ENCODE measurements around the gene FEM1A. TPM values are rescaled to one million over a fixed set of nuclear protein-coding genes. Genes with fewer than 3 reads are reported as not detected.
A peak's percentile ranks its signal among the peaks of the same experiment; 100 is the strongest.

Gene FEM1A
- total and polyA plus RNA-seq, 5 donors: 20.1 to 28.3 (median 27.6) TPM

GRCh38 chr19:4755459-4755858 is 36.1 kb upstream of the FEM1A start:
- Histone ChIP-seq H3K27me3 (ENCODE audit: control insufficient read depth, insufficient read depth) (no peaks in the 10 kb centered on the region), H3K27ac (ENCODE audit: low read length) (no peak overlapping the region), H3K4me1 (ENCODE audit: control insufficient read depth, insufficient read depth, low read length) (peaks cover 2% of the 10 kb centered on the region), H3K9me3 (ENCODE audit: control insufficient read depth, low read length) (no peaks in the 10 kb centered on the region), H3K4me3 (ENCODE audit: low read length) (no peak overlapping the region)
- ATAC-seq (no peak), DNase-seq (no peak)
- intact Hi-C loops (cut with DNase I): no loop called here
- WGBS: 84% methylated on average over 7 of the region's 7 CpGs

- Histone ChIP-seq H3K9me3 (ENCODE audit: control insufficient read depth, low read length) (no peaks in the 10 kb centered on the region), H3K4me3 (ENCODE audit: low read length) (no peak overlapping the region), H3K27ac (ENCODE audit: low read length) (no peak overlapping the region), H3K4me1 (ENCODE audit: control insufficient read depth, insufficient read depth, low read length) (peaks cover 2% of the 10 kb centered on the region), H3K27me3 (ENCODE audit: control insufficient read depth, insufficient read depth) (no peaks in the 10 kb centered on the region)
- 75% methylated on average over 4 of the region's 4 CpGs for WGBS
- DNase-seq: no peak
- no peak for ATAC-seq
- intact Hi-C loops (cut with DNase I): no loop called here
These were observed 33.5 kb upstream of the FEM1A start for GRCh38 chr19:4758082-4758481.

GRCh38 chr19:4758659-4759058 is 32.9 kb upstream of the FEM1A start:
- WGBS: 76% methylated on average over 5 of the region's 5 CpGs

GRCh38 chr19:4759388-4760284 is 31.9 kb upstream of the FEM1A start:
- H3K27me3 ChIP-seq (ENCODE audit: control insufficient read depth, insufficient read depth): no peaks in the 10 kb centered on the region

More at GRCh38 chr19:4758659-4759058, 32.9 kb upstream of the FEM1A start:
- intact Hi-C loops (cut with DNase I): no loop called here
- ATAC-seq (no peak), DNase-seq (no peak)
- Histone ChIP-seq H3K4me3 (ENCODE audit: low read length) (no peak overlapping the region), H3K27me3 (ENCODE audit: control insufficient read depth, insufficient read depth) (no peaks in the 10 kb centered on the region), H3K9me3 (ENCODE audit: control insufficient read depth, low read length) (no peaks in the 10 kb centered on the region), H3K27ac (ENCODE audit: low read length) (no peak overlapping the region), H3K4me1 (ENCODE audit: control insufficient read depth, insufficient read depth, low read length) (peaks cover 2% of the 10 kb centered on the region)

GRCh38 chr19:4760285-4760650 is 31.3 kb upstream of the FEM1A start:
- Histone ChIP-seq H3K4me1 (ENCODE audit: control insufficient read depth, insufficient read depth, low read length) (peaks cover 2% of the 10 kb centered on the region), H3K9me3 (ENCODE audit: control insufficient read depth, low read length) (no peaks in the 10 kb centered on the region), H3K27ac (ENCODE audit: low read length) (no peak overlapping the region), H3K27me3 (ENCODE audit: control insufficient read depth, insufficient read depth) (no peaks in the 10 kb centered on the region), H3K4me3 (ENCODE audit: low read length) (peak overlapping the region; percentile 43)
- 38% methylated on average over 10 of the region's 10 CpGs for WGBS
- no peak for ATAC-seq
- no peak for DNase-seq
- intact Hi-C loops (cut with DNase I): no loop called here

More at GRCh38 chr19:4759388-4760284, 31.9 kb upstream of the FEM1A start:
- DNase-seq (peak; percentile 92 to 97 (median 96)), ATAC-seq (peak; percentile 97 to 99)
- Histone ChIP-seq H3K4me1 (ENCODE audit: control insufficient read depth, insufficient read depth, low read length) (peaks cover 2% of the 10 kb centered on the region), H3K27ac (ENCODE audit: low read length) (no peak overlapping the region), H3K4me3 (ENCODE audit: low read length) (peak overlapping the region; percentile 43), H3K9me3 (ENCODE audit: control insufficient read depth, low read length) (no peaks in the 10 kb centered on the region)
- WGBS: 3% methylated on average over 53 of the region's 53 CpGs
- intact Hi-C loops (cut with DNase I): no loop called here

GRCh38 chr19:4763021-4763420 is 28.5 kb upstream of the FEM1A start:
- Histone ChIP-seq H3K9me3 (ENCODE audit: control insufficient read depth, low read length) (no peaks in the 10 kb centered on the region), H3K4me3 (ENCODE audit: low read length) (no peak overlapping the region), H3K27me3 (ENCODE audit: control insufficient read depth, insufficient read depth) (no peaks in the 10 kb centered on the region), H3K27ac (ENCODE audit: low read length) (no peak overlapping the region), H3K4me1 (ENCODE audit: control insufficient read depth, insufficient read depth, low read length) (peaks cover 2% of the 10 kb centered on the region)
- 80% methylated on average over 6 of the region's 6 CpGs for WGBS
- ATAC-seq (no peak), DNase-seq (no peak)
- intact Hi-C loops (cut with DNase I): no loop called here

GRCh38 chr19:4764393-4764660 is 27.2 kb upstream of the FEM1A start:
- intact Hi-C loops (cut with DNase I): no loop called here
- ATAC-seq (no peak), DNase-seq (no peak)
- no peaks in the 10 kb centered on the region for H3K9me3 ChIP-seq (ENCODE audit: control insufficient read depth, low read length)
- no peak overlapping the region for H3K27ac ChIP-seq (ENCODE audit: low read length)
- H3K4me1 ChIP-seq (ENCODE audit: control insufficient read depth, insufficient read depth, low read length): peaks cover 2% of the 10 kb centered on the region
- H3K4me3 ChIP-seq (ENCODE audit: low read length): no peak overlapping the region
- no peaks in the 10 kb centered on the region for H3K27me3 ChIP-seq (ENCODE audit: control insufficient read depth, insufficient read depth)
- WGBS: 62% methylated on average over 5 of the region's 5 CpGs

GRCh38 chr19:4768934-4769777 is 22.4 kb upstream of the FEM1A start:
- ATAC-seq (peak; percentile 67 to 90), DNase-seq (peak; percentile 79 to 88 (median 88))
- no peaks in the 10 kb centered on the region for H3K9me3 ChIP-seq (ENCODE audit: control insufficient read depth, low read length)
- H3K4me1 ChIP-seq (ENCODE audit: control insufficient read depth, insufficient read depth, low read length): no peaks in the 10 kb centered on the region
- H3K4me3 ChIP-seq (ENCODE audit: low read length): no peak overlapping the region
- no peak overlapping the region for H3K27ac ChIP-seq (ENCODE audit: low read length)
- H3K27me3 ChIP-seq (ENCODE audit: control insufficient read depth, insufficient read depth): no peaks in the 10 kb centered on the region
- WGBS: 9% methylated on average over 37 of the region's 37 CpGs
- intact Hi-C loops (cut with DNase I): no loop called here

GRCh38 chr19:4772566-4772965 is 19.0 kb upstream of the FEM1A start:
- ATAC-seq: no peak
- intact Hi-C loops (cut with DNase I): no loop called here
- H3K4me3 ChIP-seq (ENCODE audit: low read length): no peak overlapping the region
- no peaks in the 10 kb centered on the region for H3K9me3 ChIP-seq (ENCODE audit: control insufficient read depth, low read length)
- DNase-seq: no peak
- no peak overlapping the region for H3K27ac ChIP-seq (ENCODE audit: low read length)
- H3K27me3 ChIP-seq (ENCODE audit: control insufficient read depth, insufficient read depth): no peaks in the 10 kb centered on the region
- WGBS: 42% methylated on average over 2 of the region's 2 CpGs
- H3K4me1 ChIP-seq (ENCODE audit: control insufficient read depth, insufficient read depth, low read length): no peaks in the 10 kb centered on the region

GRCh38 chr19:4773047-4773640 is 18.4 kb upstream of the FEM1A start:
- no peak overlapping the region for H3K27ac ChIP-seq (ENCODE audit: low read length)
- H3K4me1 ChIP-seq (ENCODE audit: control insufficient read depth, insufficient read depth, low read length): no peaks in the 10 kb centered on the region
- no peaks in the 10 kb centered on the region for H3K9me3 ChIP-seq (ENCODE audit: control insufficient read depth, low read length)
- intact Hi-C loops (cut with DNase I): no loop called here
- DNase-seq: no peak
- ATAC-seq: no peak
- WGBS: 66% methylated on average over 9 of the region's 9 CpGs
- H3K27me3 ChIP-seq (ENCODE audit: control insufficient read depth, insufficient read depth): no peaks in the 10 kb centered on the region
- H3K4me3 ChIP-seq (ENCODE audit: low read length): no peak overlapping the region

- Histone ChIP-seq H3K27ac (ENCODE audit: low read length) (no peak overlapping the region), H3K4me3 (ENCODE audit: low read length) (no peak overlapping the region), H3K9me3 (ENCODE audit: control insufficient read depth, low read length) (no peaks in the 10 kb centered on the region), H3K4me1 (ENCODE audit: control insufficient read depth, insufficient read depth, low read length) (no peaks in the 10 kb centered on the region), H3K27me3 (ENCODE audit: control insufficient read depth, insufficient read depth) (no peaks in the 10 kb centered on the region)
- 68% methylated on average over 3 of the region's 3 CpGs for WGBS
- intact Hi-C loops (cut with DNase I): no loop called here
- DNase-seq: no peak
- ATAC-seq: no peak
These were observed 17.4 kb upstream of the FEM1A start for GRCh38 chr19:4774136-4774535.

Measured in right cardiac atrium (tissue), 5 donors.